HCT116 (cell line): ENCODE measurements around the gene SAMD4A.

Experiments
- CEBPB ChIP-seq: IDR thresholded peaks from 2 replicates; pipeline ENCODE4 v1.6.1; 2012; ENCODE audit warnings: low read depth
- JUND ChIP-seq: IDR thresholded peaks from 2 replicates; pipeline ENCODE4 v1.6.1; 2012
- POLR2AphosphoS5 ChIP-seq: IDR thresholded peaks from 2 replicates; pipeline ENCODE4 v1.6.1; 2011; ENCODE audit warnings: mild to moderate bottlenecking, low read depth, low read length, moderate library complexity
- ZNF274 ChIP-seq: fragments of 200-500 bp; sonication (Bioruptor generic); IDR thresholded peaks from 2 replicates; pipeline ENCODE4 v1.6.1; 2014; ENCODE audit warnings: mild to moderate bottlenecking, low read depth, low read length, inconsistent platforms
- TF ChIP-seq, protein P1 (sequence below), 3 experiments: fragments of 200-600 bp in 1 of 3; sonication (generic) in 1 of 3; IDR thresholded peaks in 2 of 3; conservative IDR thresholded peaks in 1 of 3; 2 replicates each; pipeline ENCODE4 v1.5.1; 2012 to 2017; ENCODE audit warnings: low read depth in 2 of 3, low read length in 2 of 3, antibody characterized with exemption in 1 of 3, borderline replicate concordance in 1 of 3, control low read depth in 1 of 3, mild to moderate bottlenecking in 1 of 3, mixed read lengths in 1 of 3, mixed run types in 1 of 3, moderate library complexity in 1 of 3; ENCODE audit not compliant: insufficient read depth in 1 of 3
- TF ChIP-seq, protein P2 (sequence below): IDR thresholded peaks from 2 replicates; pipeline ENCODE4 v1.6.1; 2011; ENCODE audit warnings: mild to moderate bottlenecking, low read length, moderate library complexity; ENCODE audit not compliant: insufficient replicate concordance; ENCODE audit errors: extremely low read depth

DNA sequence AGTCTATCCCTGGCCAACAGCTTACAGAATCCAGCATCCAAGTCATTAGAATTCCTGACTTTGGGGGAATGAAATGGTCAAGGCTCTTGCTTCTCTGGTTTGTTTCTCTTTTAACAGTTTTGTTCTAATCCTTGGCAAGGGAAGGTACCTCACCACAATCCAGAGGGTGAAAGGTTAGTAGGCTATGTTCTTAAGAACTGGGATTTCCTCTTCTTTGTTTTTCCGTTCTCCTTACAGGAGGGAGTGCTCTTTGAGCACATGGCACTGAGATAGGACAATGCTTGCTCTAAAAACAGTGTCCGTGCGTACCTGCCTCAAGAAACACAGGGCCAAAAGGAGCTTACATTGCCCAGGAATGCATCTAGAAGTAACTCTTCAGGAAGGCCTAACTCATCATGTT is 179.1 kb downstream of the SAMD4A start:
- TF ChIP-seq, protein P1, sequence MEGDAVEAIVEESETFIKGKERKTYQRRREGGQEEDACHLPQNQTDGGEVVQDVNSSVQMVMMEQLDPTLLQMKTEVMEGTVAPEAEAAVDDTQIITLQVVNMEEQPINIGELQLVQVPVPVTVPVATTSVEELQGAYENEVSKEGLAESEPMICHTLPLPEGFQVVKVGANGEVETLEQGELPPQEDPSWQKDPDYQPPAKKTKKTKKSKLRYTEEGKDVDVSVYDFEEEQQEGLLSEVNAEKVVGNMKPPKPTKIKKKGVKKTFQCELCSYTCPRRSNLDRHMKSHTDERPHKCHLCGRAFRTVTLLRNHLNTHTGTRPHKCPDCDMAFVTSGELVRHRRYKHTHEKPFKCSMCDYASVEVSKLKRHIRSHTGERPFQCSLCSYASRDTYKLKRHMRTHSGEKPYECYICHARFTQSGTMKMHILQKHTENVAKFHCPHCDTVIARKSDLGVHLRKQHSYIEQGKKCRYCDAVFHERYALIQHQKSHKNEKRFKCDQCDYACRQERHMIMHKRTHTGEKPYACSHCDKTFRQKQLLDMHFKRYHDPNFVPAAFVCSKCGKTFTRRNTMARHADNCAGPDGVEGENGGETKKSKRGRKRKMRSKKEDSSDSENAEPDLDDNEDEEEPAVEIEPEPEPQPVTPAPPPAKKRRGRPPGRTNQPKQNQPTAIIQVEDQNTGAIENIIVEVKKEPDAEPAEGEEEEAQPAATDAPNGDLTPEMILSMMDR (IDR thresholded peaks at IDR 0.05 in 2 of 3, conservative IDR thresholded peaks at IDR 0.05 in 1 of 3; ENCODE audit: borderline replicate concordance in 1 of 3, insufficient read depth in 1 of 3, low read depth in 2 of 3, low read length in 2 of 3): no peak
- no peak for TF ChIP-seq ZNF274
- no peak for TF ChIP-seq CEBPB
- TF ChIP-seq, protein P2, sequence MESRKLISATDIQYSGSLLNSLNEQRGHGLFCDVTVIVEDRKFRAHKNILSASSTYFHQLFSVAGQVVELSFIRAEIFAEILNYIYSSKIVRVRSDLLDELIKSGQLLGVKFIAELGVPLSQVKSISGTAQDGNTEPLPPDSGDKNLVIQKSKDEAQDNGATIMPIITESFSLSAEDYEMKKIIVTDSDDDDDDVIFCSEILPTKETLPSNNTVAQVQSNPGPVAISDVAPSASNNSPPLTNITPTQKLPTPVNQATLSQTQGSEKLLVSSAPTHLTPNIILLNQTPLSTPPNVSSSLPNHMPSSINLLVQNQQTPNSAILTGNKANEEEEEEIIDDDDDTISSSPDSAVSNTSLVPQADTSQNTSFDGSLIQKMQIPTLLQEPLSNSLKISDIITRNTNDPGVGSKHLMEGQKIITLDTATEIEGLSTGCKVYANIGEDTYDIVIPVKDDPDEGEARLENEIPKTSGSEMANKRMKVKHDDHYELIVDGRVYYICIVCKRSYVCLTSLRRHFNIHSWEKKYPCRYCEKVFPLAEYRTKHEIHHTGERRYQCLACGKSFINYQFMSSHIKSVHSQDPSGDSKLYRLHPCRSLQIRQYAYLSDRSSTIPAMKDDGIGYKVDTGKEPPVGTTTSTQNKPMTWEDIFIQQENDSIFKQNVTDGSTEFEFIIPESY: no peak
- TF ChIP-seq POLR2AphosphoS5: no peak
- no peak for TF ChIP-seq JUND
